WTC11 (cell line): Measurements from ENCODE around the gene HOXA1.

Source experiments
- CTCF ChIP-seq: fragments of 200-600 bp; IDR thresholded peaks from 2 replicates; pipeline ENCODE4 v1.8.0; 2022; ENCODE audit warnings: antibody characterized with exemption
- FOXK1 ChIP-seq: sonication (generic); formaldehyde crosslinking; IDR thresholded peaks from 2 replicates; pipeline ENCODE4 v1.8.0; 2022; ENCODE audit warnings: mild to moderate bottlenecking, moderate library complexity, missing genetic modification reagents
- MLX ChIP-seq: sonication (generic); formaldehyde crosslinking; IDR thresholded peaks from 2 replicates; pipeline ENCODE4 v1.8.1; 2023; ENCODE audit warnings: mild to moderate bottlenecking, missing genetic modification reagents, moderate library complexity
- OVOL2 ChIP-seq: fragments of 250-450 bp; sonication (Bioruptor Pico); IDR thresholded peaks from 2 replicates; pipeline ENCODE4 v1.9.0; 2021; ENCODE audit warnings: mild to moderate bottlenecking, borderline replicate concordance
- USF2 ChIP-seq: sonication (generic); formaldehyde crosslinking; IDR thresholded peaks from 2 replicates; pipeline ENCODE4 v1.8.1; 2023; ENCODE audit warnings: mild to moderate bottlenecking, missing genetic modification reagents, moderate library complexity
- ZBTB21 ChIP-seq: sonication (generic); formaldehyde crosslinking; IDR thresholded peaks from 2 replicates; pipeline ENCODE4 v1.8.1; 2023; ENCODE audit warnings: mild to moderate bottlenecking, missing genetic modification reagents, borderline replicate concordance

- TF ChIP-seq CTCF (no peak), MLX (CRISPR knock-in tag) (no peak), OVOL2 (no peak), ZBTB21 (CRISPR knock-in tag) (no peak), USF2 (no peak), FOXK1 (CRISPR knock-in tag) (no peak)
These were observed 22.8 kb upstream of the HOXA1 start for GRCh38 chr7:27118580-27118979.
